Brain microvascular endothelial cell (primary cell): ENCODE data around the gene C21orf58.

ENCODE experiments used
- DNase-seq: peaks from one replicate; pipeline ENCODE4 v3.0.0-alpha.2; 2020
- H3K27ac ChIP-seq: fragments of 250-450 bp; sonication (Bioruptor Pico); 2 replicates; pipeline ENCODE4 v1.5.1; 2020; ENCODE audit warnings: mild to moderate bottlenecking, moderate library complexity
- H3K27me3 ChIP-seq: fragments of 250-450 bp; sonication (Bioruptor Pico); replicated peaks from 2 replicates; pipeline ENCODE4 v1.5.1; 2020; ENCODE audit warnings: mild to moderate bottlenecking
- H3K36me3 ChIP-seq: fragments of 250-450 bp; sonication (Bioruptor Pico); replicated peaks from 2 replicates; pipeline ENCODE4 v1.5.1; 2020; ENCODE audit warnings: mild to moderate bottlenecking
- H3K4me3 ChIP-seq: 2 replicates; pipeline ENCODE4 v1.5.1; 2011; ENCODE audit warnings: low read depth, mild to moderate bottlenecking, control low read depth, low read length, moderate library complexity
- in situ Hi-C: cut with HindIII; loops from 2 replicates; pipeline ENCODE4 v1.10.0; 2017; ENCODE audit warnings: low sequenced_read_pairs, low pct_ligation_motif_present
- TF ChIP-seq, protein P1 (sequence below): IDR thresholded peaks from 2 replicates; pipeline ENCODE4 v1.5.1; 2011; ENCODE audit warnings: low read depth, mild to moderate bottlenecking, moderate library complexity, low read length, control low read depth, inconsistent platforms; ENCODE audit errors: missing control alignments

The C21orf58 gene

DNA sequence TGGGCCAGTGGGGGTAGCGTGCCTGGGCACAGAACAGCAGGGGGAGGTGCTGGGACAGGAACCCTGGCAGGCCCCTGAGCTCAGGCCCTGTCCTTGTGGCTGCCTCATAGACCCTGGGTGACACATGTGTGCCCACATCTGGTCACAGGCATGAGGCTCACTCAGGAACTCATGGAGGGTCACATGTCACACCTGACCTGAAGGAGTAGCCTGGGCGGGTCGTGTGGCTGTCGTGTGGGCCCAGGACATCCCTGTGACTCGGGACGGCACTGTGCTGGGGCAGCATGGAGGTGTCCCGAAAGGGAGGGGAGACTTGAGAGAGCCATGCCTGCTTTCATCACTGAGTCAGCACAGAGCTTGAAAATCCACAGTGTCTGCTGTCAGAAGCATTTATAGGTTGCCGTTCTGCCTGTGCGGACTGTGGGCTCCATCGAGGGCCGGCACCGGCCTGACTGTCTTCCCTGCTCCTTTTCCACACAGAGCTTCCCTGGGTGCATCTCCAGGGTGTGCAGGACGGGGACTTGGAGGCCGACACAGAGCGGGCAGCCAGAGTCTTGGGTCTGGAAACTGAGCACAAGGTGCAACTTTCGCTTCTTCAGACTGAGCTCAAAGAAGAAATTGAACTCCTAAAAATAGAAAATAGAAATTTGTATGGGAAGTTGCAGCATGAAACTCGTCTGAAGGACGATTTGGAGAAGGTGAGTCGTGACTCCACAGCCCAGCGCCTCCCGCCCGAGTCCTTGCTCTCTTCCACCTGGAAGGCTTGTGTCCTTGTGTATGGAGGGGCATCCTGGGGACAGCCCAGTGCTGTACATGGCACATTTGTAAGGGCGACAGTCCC lies 33.0 kb upstream of the C21orf58 start:
- TF ChIP-seq, protein P1, sequence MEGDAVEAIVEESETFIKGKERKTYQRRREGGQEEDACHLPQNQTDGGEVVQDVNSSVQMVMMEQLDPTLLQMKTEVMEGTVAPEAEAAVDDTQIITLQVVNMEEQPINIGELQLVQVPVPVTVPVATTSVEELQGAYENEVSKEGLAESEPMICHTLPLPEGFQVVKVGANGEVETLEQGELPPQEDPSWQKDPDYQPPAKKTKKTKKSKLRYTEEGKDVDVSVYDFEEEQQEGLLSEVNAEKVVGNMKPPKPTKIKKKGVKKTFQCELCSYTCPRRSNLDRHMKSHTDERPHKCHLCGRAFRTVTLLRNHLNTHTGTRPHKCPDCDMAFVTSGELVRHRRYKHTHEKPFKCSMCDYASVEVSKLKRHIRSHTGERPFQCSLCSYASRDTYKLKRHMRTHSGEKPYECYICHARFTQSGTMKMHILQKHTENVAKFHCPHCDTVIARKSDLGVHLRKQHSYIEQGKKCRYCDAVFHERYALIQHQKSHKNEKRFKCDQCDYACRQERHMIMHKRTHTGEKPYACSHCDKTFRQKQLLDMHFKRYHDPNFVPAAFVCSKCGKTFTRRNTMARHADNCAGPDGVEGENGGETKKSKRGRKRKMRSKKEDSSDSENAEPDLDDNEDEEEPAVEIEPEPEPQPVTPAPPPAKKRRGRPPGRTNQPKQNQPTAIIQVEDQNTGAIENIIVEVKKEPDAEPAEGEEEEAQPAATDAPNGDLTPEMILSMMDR, result no peak

DNA sequence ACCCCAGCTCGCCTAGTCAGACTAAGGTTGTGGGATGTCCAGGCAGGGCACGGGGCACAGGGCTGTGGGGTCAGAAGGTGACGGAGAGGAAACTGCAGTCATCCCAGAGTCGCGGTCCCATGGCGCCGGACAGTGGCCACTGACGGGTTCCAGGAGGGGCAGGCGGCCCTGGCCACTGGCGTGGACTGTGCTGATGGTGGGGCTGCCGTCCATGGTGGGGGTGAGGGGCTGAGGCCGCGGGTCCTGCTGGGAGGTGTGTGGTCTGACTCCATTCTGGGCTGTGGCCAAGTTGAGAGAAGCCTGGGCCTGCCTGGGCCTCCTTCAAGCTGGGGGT lies 32.3 kb upstream of the C21orf58 start:
- Histone ChIP-seq H3K27me3 (no peaks in the 10 kb centered on the region), H3K27ac (no peak overlapping the region), H3K36me3 (peaks cover 53% of the 10 kb centered on the region), H3K4me3 (no peak overlapping the region)
- in situ Hi-C loops, result no loop called here
- no peak for DNase-seq
- TF ChIP-seq, protein P1, result no peak

More for the DNA sequence above, 33.0 kb upstream of the C21orf58 start:
- Histone ChIP-seq H3K36me3 (peaks cover 50% of the 10 kb centered on the region), H3K4me3 (no peak overlapping the region), H3K27me3 (no peaks in the 10 kb centered on the region), H3K27ac (no peak overlapping the region)
- in situ Hi-C loops, result no loop called here
- no peak for DNase-seq

DNA sequence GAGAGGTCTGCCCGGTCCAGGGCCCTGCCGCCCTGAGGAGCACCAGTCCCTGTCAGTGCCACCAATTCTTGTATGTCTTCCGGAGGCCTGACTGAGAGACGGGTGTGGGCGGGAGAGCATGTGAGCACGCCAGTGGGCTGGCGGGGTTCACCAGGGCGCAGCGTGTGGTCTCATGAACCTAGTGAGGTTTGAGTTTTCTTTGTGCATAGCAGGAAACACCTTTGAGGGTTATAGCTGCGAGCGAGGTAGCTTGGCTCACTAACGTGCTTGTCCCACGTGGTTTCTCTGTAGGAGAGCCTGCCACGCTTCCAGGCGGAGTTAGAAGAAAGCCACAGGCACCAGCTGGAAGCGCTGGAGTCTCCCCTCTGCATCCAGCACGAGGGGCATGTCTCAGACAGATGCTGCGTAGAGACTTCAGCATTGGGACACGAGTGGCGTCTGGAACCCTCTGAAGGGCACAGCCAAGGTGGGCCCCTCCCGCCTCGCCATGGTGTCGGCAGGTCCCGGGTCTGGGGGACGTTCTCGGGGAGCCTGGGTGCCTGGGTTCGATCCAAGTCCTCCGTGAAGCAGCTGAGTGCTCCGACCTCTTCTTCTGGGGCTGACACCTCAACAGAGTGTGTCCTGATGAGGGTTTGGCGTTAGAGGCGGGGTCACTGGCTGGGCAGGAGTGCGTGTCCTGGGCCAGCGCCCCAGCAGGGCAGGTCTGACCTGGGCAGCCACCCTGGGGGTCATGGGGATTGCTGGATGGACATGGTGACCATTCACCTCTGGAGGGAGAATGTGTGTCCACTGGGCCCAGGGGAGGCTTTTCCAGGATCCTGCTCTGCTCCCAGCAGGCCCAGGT lies 31.7 kb upstream of the C21orf58 start:
- no peak overlapping the region for H3K27ac ChIP-seq
- peaks cover 54% of the 10 kb centered on the region for H3K36me3 ChIP-seq
- in situ Hi-C loops, result no loop called here
- H3K27me3 ChIP-seq, result no peaks in the 10 kb centered on the region
- TF ChIP-seq, protein P1, result no peak
- DNase-seq, result no peak
- H3K4me3 ChIP-seq, result no peak overlapping the region

DNA sequence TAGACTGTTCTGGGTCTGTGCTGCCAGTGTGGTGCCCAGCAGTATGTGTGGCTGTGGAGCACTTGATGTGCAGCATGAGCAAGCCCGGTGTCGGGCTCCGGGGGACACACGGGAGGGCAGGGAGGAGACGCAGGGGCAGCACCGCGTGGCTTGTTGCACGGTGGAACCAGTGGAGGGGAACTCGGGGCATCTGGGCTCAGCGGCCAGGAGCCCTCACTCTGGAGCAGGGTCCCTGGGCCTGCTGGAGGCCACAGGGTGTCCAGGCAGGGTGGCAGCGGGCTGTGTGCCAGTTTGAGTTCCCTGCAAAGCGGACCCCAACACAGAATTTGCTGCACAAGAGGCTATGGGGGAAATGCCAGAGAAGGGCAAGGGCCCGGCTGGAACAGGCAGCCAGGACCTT lies 30.8 kb upstream of the C21orf58 start:
- Histone ChIP-seq H3K36me3 (peaks cover 62% of the 10 kb centered on the region), H3K27ac (no peak overlapping the region), H3K4me3 (no peak overlapping the region), H3K27me3 (no peaks in the 10 kb centered on the region)
- TF ChIP-seq, protein P1, result no peak
- in situ Hi-C loops, result no loop called here
- no peak for DNase-seq

DNA sequence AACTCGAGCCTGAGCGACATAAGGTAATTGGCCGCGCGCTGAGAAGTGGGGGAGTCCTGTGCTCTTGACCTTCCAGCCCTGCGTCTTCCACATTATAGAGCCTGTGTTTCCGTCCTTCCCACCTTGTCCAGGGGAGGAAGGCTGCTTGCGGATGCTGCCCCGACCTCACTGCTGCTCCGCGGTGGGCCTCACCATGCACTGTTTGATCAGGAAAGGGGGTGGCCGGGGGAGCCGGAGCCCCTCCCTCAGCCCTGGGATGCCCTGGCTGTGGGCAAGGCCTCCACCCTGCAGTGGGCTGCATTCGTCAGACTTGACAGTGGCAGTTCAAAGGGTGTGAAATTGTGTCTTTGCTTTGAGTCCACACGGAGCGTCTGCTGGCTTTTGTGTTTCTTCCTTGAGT lies 30.4 kb upstream of the C21orf58 start:
- Histone ChIP-seq H3K27me3 (no peaks in the 10 kb centered on the region), H3K36me3 (peaks cover 66% of the 10 kb centered on the region), H3K27ac (no peak overlapping the region), H3K4me3 (no peak overlapping the region)
- DNase-seq, result no peak
- in situ Hi-C loops, result no loop called here
- TF ChIP-seq, protein P1, result no peak
